DMS79 (cell line): ENCODE measurements around the gene CUZD1.
A peak's percentile ranks its signal among the peaks of the same experiment; 100 is the strongest.
"Not testable (repeated sequence)": the region's sequence is repeated elsewhere in the genome, so short reads cannot be mapped to it uniquely, and the experiment has no call there.

Experiments used
- DNase-seq: peaks from one replicate; lab custom pipeline; 2025; lab: John Stamatoyannopoulos, UW

CUZD1 gene

GRCh38 chr10:122845783-122846332, at the start of gene CUZD1:
Gene CUZD1, minus strand, starts transcription at chr10:122845857. Its CDS starts 14 bp downstream, at chr10:122845843.
- DNase-seq: no peak

- no peak for DNase-seq
Measured at GRCh38 chr10:122894261-122894944, 48.7 kb upstream of the CUZD1 start.

GRCh38 chr10:122884166-122884565, 38.5 kb upstream of the CUZD1 start:
- DNase-seq: no peak

GRCh38 chr10:122882766-122883165, 37.1 kb upstream of the CUZD1 start:
- DNase-seq: no peak

GRCh38 chr10:122879339-122880273, 33.9 kb upstream of the CUZD1 start, which contains the start of gene FAM24B:
Gene FAM24B, minus strand, starts transcription at chr10:122879581. Its CDS starts 29,066 bp downstream, at chr10:122850515.
- peak; percentile 77 for DNase-seq

- DNase-seq: peak; percentile 7
Measured at GRCh38 chr10:122878799-122879338, 33.2 kb upstream of the CUZD1 start.

GRCh38 chr10:122877264-122877663, 31.6 kb upstream of the CUZD1 start:
- no peak for DNase-seq

GRCh38 chr10:122876467-122876855, 30.8 kb upstream of the CUZD1 start:
- no peak for DNase-seq

- peak; percentile 74 for DNase-seq
Measured at GRCh38 chr10:122875843-122876466, 30.3 kb upstream of the CUZD1 start.

- DNase-seq: not testable (repeated sequence)
Measured at GRCh38 chr10:122871947-122872346, 26.3 kb upstream of the CUZD1 start.

- DNase-seq: not testable (repeated sequence)
Measured at GRCh38 chr10:122868768-122869167, 23.1 kb upstream of the CUZD1 start.

GRCh38 chr10:122866757-122867482, 21.3 kb upstream of the CUZD1 start:
- DNase-seq: not testable (repeated sequence)

GRCh38 chr10:122864901-122865300, 19.2 kb upstream of the CUZD1 start:
- DNase-seq: no peak

GRCh38 chr10:122864194-122864592, 18.5 kb upstream of the CUZD1 start:
- DNase-seq: no peak

GRCh38 chr10:122863216-122864193, 17.8 kb upstream of the CUZD1 start:
- DNase-seq: no peak

- no peak for DNase-seq
Measured at GRCh38 chr10:122861711-122862161, 16.1 kb upstream of the CUZD1 start.

GRCh38 chr10:122859527-122859926, 13.9 kb upstream of the CUZD1 start:
- DNase-seq: no peak

GRCh38 chr10:122858042-122858441, 12.4 kb upstream of the CUZD1 start:
- DNase-seq: not testable (repeated sequence)

GRCh38 chr10:122856902-122857301, 11.2 kb upstream of the CUZD1 start:
- DNase-seq: no peak

GRCh38 chr10:122855745-122856144, 10.1 kb upstream of the CUZD1 start:
- DNase-seq: no peak
